AG09309 (cell line): Measurements from ENCODE around the gene PRKG1.
"Not testable (repeated sequence)": the region's sequence is repeated elsewhere in the genome, so short reads cannot be mapped to it uniquely, and the experiment has no call there.

Source experiments
- DNase-seq: peaks from one replicate; pipeline ENCODE4 v3.0.0-alpha.2; 2010; ENCODE audit warnings: low read depth
- H3K4me3 ChIP-seq: 2 replicates; pipeline ENCODE4 v1.5.1; 2011; ENCODE audit warnings: mild to moderate bottlenecking, low read depth, low read length, moderate library complexity; ENCODE audit not compliant: control insufficient read depth
- CTCF ChIP-seq: IDR thresholded peaks from 2 replicates; pipeline ENCODE4 v1.5.1; 2011; ENCODE audit warnings: mild to moderate bottlenecking, low read depth, low read length, inconsistent platforms; ENCODE audit not compliant: insufficient read depth, control insufficient read depth; ENCODE audit errors: missing control alignments

Gene PRKG1

GRCh38 chr10:51273574-51273973 is 199.3 kb downstream of the PRKG1 start:
- DNase-seq = no peak
- TF ChIP-seq CTCF = no peak
- H3K4me3 ChIP-seq = no peak overlapping the region

- not testable (repeated sequence) for DNase-seq, H3K4me3 ChIP-seq
Measured at GRCh38 chr10:51276097-51276496, 201.8 kb downstream of the PRKG1 start.

DNA sequence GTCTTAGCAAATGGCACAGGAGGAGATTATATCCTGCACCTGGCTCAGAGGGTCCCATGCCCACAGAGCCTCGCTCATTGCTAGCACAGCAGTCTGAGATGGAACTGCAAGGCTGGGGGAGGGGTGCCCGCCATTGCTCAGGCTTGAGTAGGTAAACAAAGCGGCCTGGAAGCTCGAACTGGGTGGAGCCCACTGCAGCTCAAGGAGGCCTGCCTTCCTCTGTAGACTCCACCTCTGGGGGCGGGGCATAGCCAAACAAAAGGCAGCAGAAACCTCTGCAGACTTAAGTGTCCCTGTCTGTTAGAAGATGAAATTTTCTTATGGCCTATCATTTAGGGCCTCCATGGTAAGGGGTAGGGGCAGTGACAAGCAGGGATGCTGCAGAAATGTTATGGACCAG is 207.1 kb downstream of the PRKG1 start:
- not testable (repeated sequence) for H3K4me3 ChIP-seq, DNase-seq

- H3K4me3 ChIP-seq = no peak overlapping the region
Measured at GRCh38 chr10:51285601-51286000, 211.3 kb downstream of the PRKG1 start.

DNA sequence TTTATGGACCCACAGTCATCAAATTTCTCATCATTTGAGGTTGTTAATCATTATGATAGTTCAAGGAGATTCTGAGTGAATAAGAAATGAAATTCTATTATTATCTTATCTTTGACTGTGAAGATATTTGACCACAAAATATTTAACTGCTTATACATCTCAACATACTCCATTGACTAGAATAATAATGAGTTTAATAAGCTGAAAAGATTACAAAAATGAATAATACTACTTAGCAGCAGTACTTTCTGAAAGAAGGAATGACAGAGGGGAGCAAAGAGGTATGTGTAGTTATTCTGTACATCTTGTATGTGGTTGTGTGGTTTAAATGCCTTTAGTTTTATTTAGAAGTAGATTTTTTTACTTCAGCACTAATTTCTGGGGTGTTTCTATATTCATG is 214.2 kb downstream of the PRKG1 start:
- TF ChIP-seq CTCF = no peak
- H3K4me3 ChIP-seq = no peak overlapping the region
- no peak for DNase-seq

More at GRCh38 chr10:51285601-51286000, 211.3 kb downstream of the PRKG1 start:
- no peak for TF ChIP-seq CTCF
- DNase-seq = no peak

- DNase-seq = no peak
- TF ChIP-seq CTCF = no peak
- no peak overlapping the region for H3K4me3 ChIP-seq
Measured at GRCh38 chr10:51289519-51289918, 215.2 kb downstream of the PRKG1 start.

- no peak for TF ChIP-seq CTCF
- H3K4me3 ChIP-seq = no peak overlapping the region
- DNase-seq = no peak
Measured at GRCh38 chr10:51291961-51292360, 217.7 kb downstream of the PRKG1 start.

GRCh38 chr10:51297438-51297837 is 223.2 kb downstream of the PRKG1 start:
- no peak for TF ChIP-seq CTCF
- H3K4me3 ChIP-seq = no peak overlapping the region
- DNase-seq = no peak
